ENCODE results near the gene NRSN1. TPM values are rescaled to one million over a fixed set of nuclear protein-coding genes. Genes with fewer than 3 reads are reported as not detected.
A peak's percentile ranks its signal among the peaks of the same experiment; 100 is the strongest.

Gene NRSN1
- total and polyA plus RNA-seq, 2 of the 13 experiments (the other 11 are each of a cell fraction or from before 2014, with no cell fraction given) = not detected

- peak; percentile 55; the same call in 1 of the 2 replicates for TF ChIP-seq ZNF574 (CRISPR knock-in tag; IDR thresholded peaks at IDR 0.05)
- TF ChIP-seq ONECUT2 (CRISPR knock-in tag; IDR thresholded peaks at IDR 0.05) = peak; percentile 49; the same call in 1 of the 2 replicates
- no peak for TF ChIP-seq YEATS2 (CRISPR knock-in tag; IDR thresholded peaks at IDR 0.05; ENCODE audit: borderline replicate concordance)
- TF ChIP-seq ZGPAT (CRISPR knock-in tag; IDR thresholded peaks at IDR 0.05) = peak; percentile 73; the same call in 1 of the 2 replicates
- TF ChIP-seq PPARG (CRISPR knock-in tag; conservative IDR thresholded peaks at IDR 0.05) = peak; percentile 92
- TF ChIP-seq DMAP1 (CRISPR knock-in tag; IDR thresholded peaks at IDR 0.05) = peak; percentile 1; the same call in 1 of the 2 replicates
- TF ChIP-seq GLMP (CRISPR knock-in tag; IDR thresholded peaks at IDR 0.05; ENCODE audit: borderline replicate concordance) = no peak
- peak; percentile 75 for TF ChIP-seq MED1 (CRISPR knock-in tag; IDR thresholded peaks at IDR 0.05)
- TF ChIP-seq HOXA3 (CRISPR knock-in tag; IDR thresholded peaks at IDR 0.05) = peak; percentile 69
- TF ChIP-seq MEIS1 (CRISPR knock-in tag; IDR thresholded peaks at IDR 0.05; ENCODE audit: borderline replicate concordance) = 0 out of 2 replicates have a peak, but pooled peaks have one; percentile 53
- TF ChIP-seq HOXA9 (CRISPR knock-in tag; IDR thresholded peaks at IDR 0.05; ENCODE audit: borderline replicate concordance) = no peak
- peak; percentile 66 to 93 for TF ChIP-seq NR2F1 (CRISPR knock-in tag; IDR thresholded peaks at IDR 0.05)
- TF ChIP-seq ZNF136 (CRISPR knock-in tag; IDR thresholded peaks at IDR 0.05; ENCODE audit: low read depth) = no peak
- TF ChIP-seq ZNF878 (CRISPR knock-in tag; IDR thresholded peaks at IDR 0.05) = no peak
- 0 out of 2 replicates have a peak, but pooled peaks have one; percentile 11 for TF ChIP-seq PRDM15 (CRISPR knock-in tag; IDR thresholded peaks at IDR 0.05)
- TF ChIP-seq ZBTB20 (CRISPR knock-in tag; IDR thresholded peaks at IDR 0.05; ENCODE audit: borderline replicate concordance, low read depth) = peak; percentile 92
- peak; percentile 44; the same call in 1 of the 2 replicates for TF ChIP-seq POGZ (CRISPR knock-in tag; IDR thresholded peaks at IDR 0.05)
- TF ChIP-seq ZNF460 (CRISPR knock-in tag; IDR thresholded peaks at IDR 0.05; ENCODE audit: borderline replicate concordance) = no peak
- peak; percentile 68; the same call in 1 of the 2 replicates for TF ChIP-seq TGIF2 (CRISPR knock-in tag; IDR thresholded peaks at IDR 0.05)
- TF ChIP-seq RARA (CRISPR knock-in tag; IDR thresholded peaks at IDR 0.05) = peak; percentile 86
- TF ChIP-seq KDM1A (CRISPR knock-in tag; IDR thresholded peaks at IDR 0.05) = peak; percentile 59; the same call in 1 of the 2 replicates
- 0 out of 2 replicates have a peak, but pooled peaks have one; percentile 7 for TF ChIP-seq RAD21 (CRISPR knock-in tag; IDR thresholded peaks at IDR 0.05)
Observed at GRCh38 chr6:24148154-24148570, 22.1 kb downstream of the NRSN1 start (continued).
